ENCODE measurements around the gene LAD1.

DNA sequence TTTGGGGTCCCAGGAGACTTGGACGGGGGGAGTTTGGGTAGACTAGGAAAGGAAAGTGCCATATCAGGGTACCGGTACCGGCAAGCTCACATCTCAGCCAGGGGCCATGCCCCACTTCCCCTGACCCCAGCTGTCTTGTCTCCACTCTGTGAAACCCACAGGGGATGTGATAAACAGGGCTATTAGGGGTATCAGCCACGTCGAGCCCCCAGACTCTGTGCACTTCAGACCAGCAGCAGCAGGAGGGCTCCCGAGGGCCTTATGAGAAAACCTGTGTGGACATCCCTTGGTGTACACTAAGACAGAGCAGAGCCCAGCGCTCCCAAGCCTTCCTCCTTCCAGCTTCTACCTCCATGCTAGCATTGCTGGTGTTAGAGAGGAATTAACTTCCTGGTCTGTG, 68.0 kb downstream of the LAD1 start:
- TF ChIP-seq TSC22D4 (tag; IDR thresholded peaks at IDR 0.05), result no peak
- no peak for TF ChIP-seq CBFB (CRISPR knock-in tag; IDR thresholded peaks at IDR 0.05)

Data from K562 (cell line).